WTC11 (cell line): ENCODE measurements around the gene ANKRD26.

Experiments used
- ESRRA ChIP-seq: sonication (generic); formaldehyde crosslinking; IDR thresholded peaks from 2 replicates; pipeline ENCODE4 v1.8.1; 2022; ENCODE audit warnings: mild to moderate bottlenecking, missing genetic modification reagents, borderline replicate concordance
- SOX15 ChIP-seq: fragments of 250-450 bp; sonication (Bioruptor Pico); IDR thresholded peaks from 2 replicates; pipeline ENCODE4 v1.9.0; 2021; ENCODE audit warnings: mild to moderate bottlenecking
- TP53 ChIP-seq: sonication (generic); formaldehyde crosslinking; IDR thresholded peaks from 2 replicates; pipeline ENCODE4 v1.8.1; 2023; ENCODE audit warnings: mild to moderate bottlenecking, missing genetic modification reagents
- ZBTB43 ChIP-seq: sonication (generic); formaldehyde crosslinking; IDR thresholded peaks from 2 replicates; pipeline ENCODE4 v1.8.1; 2023; ENCODE audit warnings: mild to moderate bottlenecking, missing genetic modification reagents
- ZNF281 ChIP-seq: sonication (generic); formaldehyde crosslinking; IDR thresholded peaks from 2 replicates; pipeline ENCODE4 v1.8.0; 2023; ENCODE audit warnings: mild to moderate bottlenecking, missing genetic modification reagents
- TF ChIP-seq, protein P1 (sequence below): fragments of 200-600 bp; IDR thresholded peaks from 2 replicates; pipeline ENCODE4 v1.8.0; 2022; ENCODE audit warnings: antibody characterized with exemption

GRCh38 chr10:26962835-26963234 lies 137.5 kb downstream of the ANKRD26 start:
- no peak for TF ChIP-seq TP53 (CRISPR knock-in tag)
- TF ChIP-seq, protein P1, sequence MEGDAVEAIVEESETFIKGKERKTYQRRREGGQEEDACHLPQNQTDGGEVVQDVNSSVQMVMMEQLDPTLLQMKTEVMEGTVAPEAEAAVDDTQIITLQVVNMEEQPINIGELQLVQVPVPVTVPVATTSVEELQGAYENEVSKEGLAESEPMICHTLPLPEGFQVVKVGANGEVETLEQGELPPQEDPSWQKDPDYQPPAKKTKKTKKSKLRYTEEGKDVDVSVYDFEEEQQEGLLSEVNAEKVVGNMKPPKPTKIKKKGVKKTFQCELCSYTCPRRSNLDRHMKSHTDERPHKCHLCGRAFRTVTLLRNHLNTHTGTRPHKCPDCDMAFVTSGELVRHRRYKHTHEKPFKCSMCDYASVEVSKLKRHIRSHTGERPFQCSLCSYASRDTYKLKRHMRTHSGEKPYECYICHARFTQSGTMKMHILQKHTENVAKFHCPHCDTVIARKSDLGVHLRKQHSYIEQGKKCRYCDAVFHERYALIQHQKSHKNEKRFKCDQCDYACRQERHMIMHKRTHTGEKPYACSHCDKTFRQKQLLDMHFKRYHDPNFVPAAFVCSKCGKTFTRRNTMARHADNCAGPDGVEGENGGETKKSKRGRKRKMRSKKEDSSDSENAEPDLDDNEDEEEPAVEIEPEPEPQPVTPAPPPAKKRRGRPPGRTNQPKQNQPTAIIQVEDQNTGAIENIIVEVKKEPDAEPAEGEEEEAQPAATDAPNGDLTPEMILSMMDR = no peak
- TF ChIP-seq ZNF281 (CRISPR knock-in tag) = no peak
- TF ChIP-seq ESRRA (CRISPR knock-in tag) = no peak
- no peak for TF ChIP-seq SOX15
- TF ChIP-seq ZBTB43 = no peak
